Ureter (tissue), 1 donor: ENCODE results near the gene HOXA10. TPM values are rescaled to one million over a fixed set of nuclear protein-coding genes. Genes with fewer than 3 reads are reported as not detected.
A peak's percentile ranks its signal among the peaks of the same experiment; 100 is the strongest.

Experiments
- DNase-seq: peaks from one replicate; pipeline ENCODE4 v3.0.0-alpha.2; 2020; ENCODE audit warnings: low spot score
- total RNA-seq: library from RNA; stranded (reverse); gene quantifications from one replicate; pipeline ENCODE4 v1.2.4, GENCODE V29; 2023
- donor health status: DM: yes; HTN: yes; CAD: no.

HOXA10 gene
- total RNA-seq, 1 donor from 2014 or later, result 15.3 TPM

GRCh38 chr7:27180431-27181420 lies 6.6 kb upstream of the HOXA10 start:
- peak; percentile 43 for DNase-seq

GRCh38 chr7:27179503-27180430 lies 5.6 kb upstream of the HOXA10 start:
- DNase-seq, result peak; percentile 85

- DNase-seq, result peak; percentile 35
Observed at GRCh38 chr7:27179030-27179429, 4.9 kb upstream of the HOXA10 start.

- DNase-seq, result peak; percentile 44
Observed at GRCh38 chr7:27178366-27178765, 4.2 kb upstream of the HOXA10 start.

- DNase-seq, result no peak
Observed at GRCh38 chr7:27177795-27178320, 3.7 kb upstream of the HOXA10 start.

GRCh38 chr7:27176962-27177794 lies 3.1 kb upstream of the HOXA10 start:
- DNase-seq, result no peak

GRCh38 chr7:27176524-27176845 lies 2.4 kb upstream of the HOXA10 start:
- no peak for DNase-seq

- DNase-seq, result no peak
Observed at GRCh38 chr7:27175626-27176523, 1.8 kb upstream of the HOXA10 start.

- DNase-seq, result peak; percentile 63
Observed at GRCh38 chr7:27174874-27175625, 930 bp upstream of the HOXA10 start.

GRCh38 chr7:27173511-27173955 lies 587 bp downstream of the HOXA10 start:
- DNase-seq, result peak; percentile 53

GRCh38 chr7:27172823-27173510 lies 1.2 kb downstream of the HOXA10 start:
- DNase-seq, result peak; percentile 93

GRCh38 chr7:27172315-27172774 lies 1.8 kb downstream of the HOXA10 start:
- peak; percentile 45 for DNase-seq

GRCh38 chr7:27171637-27172314 lies 2.3 kb downstream of the HOXA10 start:
- DNase-seq, result peak; percentile 41

- no peak for DNase-seq
Observed at GRCh38 chr7:27171325-27171636, 2.8 kb downstream of the HOXA10 start.

- DNase-seq, result no peak
Observed at GRCh38 chr7:27170426-27171324, 3.4 kb downstream of the HOXA10 start.

GRCh38 chr7:27169658-27170425 lies 4.3 kb downstream of the HOXA10 start:
- no peak for DNase-seq
